Testis (tissue), 3 donors: ENCODE data around the gene ANKRD33B. TPM values are rescaled to one million over a fixed set of nuclear protein-coding genes. Genes with fewer than 3 reads are reported as not detected.

ENCODE experiments used
- DNase-seq: peaks from one replicate; pipeline ENCODE4 v3.0.0-alpha.2; 2019
- H3K27ac ChIP-seq, 2 donors: fragments of 200-600 bp; sonication (generic); one replicate each; pipeline ENCODE4 v1.5.1; 2019
- H3K27me3 ChIP-seq: fragments of 200-600 bp; sonication (generic); one replicate; pipeline ENCODE4 v1.5.1; 2019
- H3K36me3 ChIP-seq: fragments of 200-600 bp; sonication (generic); one replicate; pipeline ENCODE4 v1.5.1; 2017; ENCODE audit warnings: low read depth; ENCODE audit errors: missing control alignments
- H3K4me1 ChIP-seq: fragments of 200-600 bp; sonication (generic); one replicate; pipeline ENCODE4 v1.5.1; 2019
- H3K4me3 ChIP-seq, 2 donors: fragments of 200-600 bp; sonication (generic); one replicate each; pipeline ENCODE4 v1.5.1; 2017 to 2019
- H3K9me3 ChIP-seq: fragments of 200-600 bp; sonication (generic); one replicate; pipeline ENCODE4 v1.5.1; 2017
- POLR2A ChIP-seq: fragments of 450-650 bp; IDR thresholded peaks from one replicate; pipeline ENCODE4 v1.6.1; 2017; ENCODE audit warnings: antibody characterized with exemption, mild to moderate bottlenecking, moderate library complexity
- WGBS, 2 donors: methylation state at CpG; one replicate each; pipeline ENCODE4 v1.1.5; 2018; 5-methylcytosine and 5-hydroxymethylcytosine counted together
- intact Hi-C: fragments of 100-400 bp; cut with DNase I; formaldehyde crosslinking; loops from one replicate; pipeline ENCODE4 v1.15.1; 2023; ENCODE audit warnings: low total_unique reads
- polyA plus RNA-seq: library from polyadenylated mRNA; stranded (reverse); fragments of 350-450 nt; fragmentation: Illumina TruSeq; extraction: RNeasy Lipid Tissue Mini Kit (QIAGEN cat#74804); gene quantifications from one replicate; pipeline ENCODE4 v1.2.3, GENCODE V29; 2014; ENCODE audit warnings: low read depth, low replicate concordance; ENCODE audit not compliant: insufficient read depth
- total RNA-seq, 2 donors: library from RNA; depleted of rRNA; stranded (reverse); fragments of >200 nt; gene quantifications; one replicate each; pipeline ENCODE4 v1.2.3, GENCODE V29; 2016
- TF ChIP-seq, protein P1 (sequence below), 3 experiments: fragments of 450-650 bp in 2 of 3; fragments of 200-600 bp in 1 of 3; sonication (generic) in 1 of 3; IDR thresholded peaks; one replicate each; pipeline ENCODE4 v1.5.1; 2016 to 2019; ENCODE audit warnings: antibody characterized with exemption in 3 of 3, mild to moderate bottlenecking in 2 of 3, moderate library complexity in 1 of 3

ANKRD33B gene
- total and polyA plus RNA-seq, 3 donors from 2014 or later = 3.7 to 5.8 (median 5.6) TPM

DNA sequence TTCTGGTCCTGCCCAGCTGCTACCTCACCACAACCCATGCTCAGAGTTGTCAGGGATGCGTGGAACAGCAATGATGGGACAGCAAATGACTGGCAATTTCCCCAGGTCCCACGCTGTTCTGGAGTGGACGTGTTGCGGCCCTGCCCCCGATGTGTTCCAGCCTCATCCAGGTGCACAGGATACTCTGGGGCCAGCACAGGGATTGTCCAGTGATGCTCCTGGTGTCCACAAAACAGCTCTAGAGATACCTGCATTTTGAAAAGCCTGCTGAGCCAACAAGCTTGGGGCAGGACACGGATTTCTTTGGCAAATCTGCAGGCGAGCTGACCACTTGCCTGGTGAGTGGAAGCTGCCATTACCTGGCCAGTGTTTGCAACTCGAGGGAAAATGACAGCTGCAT lies 88.7 kb downstream of the ANKRD33B start:
- Histone ChIP-seq H3K4me1 (no peaks in the 10 kb centered on the region), H3K27ac (no peak overlapping the region), H3K9me3 (no peaks in the 10 kb centered on the region), H3K36me3 (no peaks in the 10 kb centered on the region), H3K4me3 (no peak overlapping the region), H3K27me3 (no peaks in the 10 kb centered on the region)
- 81 to 83% methylated on average over 8 of the region's 8 CpGs for WGBS, 2 donors
- TF ChIP-seq, protein P1, sequence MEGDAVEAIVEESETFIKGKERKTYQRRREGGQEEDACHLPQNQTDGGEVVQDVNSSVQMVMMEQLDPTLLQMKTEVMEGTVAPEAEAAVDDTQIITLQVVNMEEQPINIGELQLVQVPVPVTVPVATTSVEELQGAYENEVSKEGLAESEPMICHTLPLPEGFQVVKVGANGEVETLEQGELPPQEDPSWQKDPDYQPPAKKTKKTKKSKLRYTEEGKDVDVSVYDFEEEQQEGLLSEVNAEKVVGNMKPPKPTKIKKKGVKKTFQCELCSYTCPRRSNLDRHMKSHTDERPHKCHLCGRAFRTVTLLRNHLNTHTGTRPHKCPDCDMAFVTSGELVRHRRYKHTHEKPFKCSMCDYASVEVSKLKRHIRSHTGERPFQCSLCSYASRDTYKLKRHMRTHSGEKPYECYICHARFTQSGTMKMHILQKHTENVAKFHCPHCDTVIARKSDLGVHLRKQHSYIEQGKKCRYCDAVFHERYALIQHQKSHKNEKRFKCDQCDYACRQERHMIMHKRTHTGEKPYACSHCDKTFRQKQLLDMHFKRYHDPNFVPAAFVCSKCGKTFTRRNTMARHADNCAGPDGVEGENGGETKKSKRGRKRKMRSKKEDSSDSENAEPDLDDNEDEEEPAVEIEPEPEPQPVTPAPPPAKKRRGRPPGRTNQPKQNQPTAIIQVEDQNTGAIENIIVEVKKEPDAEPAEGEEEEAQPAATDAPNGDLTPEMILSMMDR (IDR thresholded peaks at IDR 0.05) = no peak
- TF ChIP-seq POLR2A = no peak
- DNase-seq = no peak
- intact Hi-C loops = no loop called here

DNA sequence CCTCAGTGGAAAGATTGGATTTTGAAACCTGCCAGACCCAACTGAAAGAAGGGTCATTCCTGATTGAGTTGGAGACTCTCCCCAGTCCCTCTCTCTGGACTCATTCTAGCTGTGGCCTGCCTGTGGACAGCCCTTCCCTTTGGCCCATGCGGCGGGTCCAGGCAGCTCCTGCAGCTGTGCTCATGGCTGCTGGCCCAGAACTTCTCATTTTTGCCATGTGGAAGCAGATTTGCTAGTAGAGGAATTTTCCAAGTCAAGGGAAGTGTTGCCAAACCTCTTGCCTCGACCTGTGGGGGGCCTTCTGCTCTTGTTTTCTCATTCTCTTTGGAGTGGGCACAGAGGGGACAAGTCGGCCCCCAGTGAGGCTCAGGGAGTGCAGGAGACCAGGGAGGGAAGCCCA lies 89.2 kb downstream of the ANKRD33B start:
- H3K27me3 ChIP-seq = no peaks in the 10 kb centered on the region
- no peak for TF ChIP-seq POLR2A
- TF ChIP-seq, protein P1 (IDR thresholded peaks at IDR 0.05) = no peak
- no peaks in the 10 kb centered on the region for H3K9me3 ChIP-seq
- WGBS, 2 donors = 46 to 56% methylated on average over 2 to 4 of the region's 4 CpGs
- H3K27ac ChIP-seq = no peak overlapping the region
- intact Hi-C loops = no loop called here
- no peaks in the 10 kb centered on the region for H3K36me3 ChIP-seq
- no peak overlapping the region for H3K4me3 ChIP-seq
- H3K4me1 ChIP-seq = no peaks in the 10 kb centered on the region
- DNase-seq = peak; percentile 29

DNA sequence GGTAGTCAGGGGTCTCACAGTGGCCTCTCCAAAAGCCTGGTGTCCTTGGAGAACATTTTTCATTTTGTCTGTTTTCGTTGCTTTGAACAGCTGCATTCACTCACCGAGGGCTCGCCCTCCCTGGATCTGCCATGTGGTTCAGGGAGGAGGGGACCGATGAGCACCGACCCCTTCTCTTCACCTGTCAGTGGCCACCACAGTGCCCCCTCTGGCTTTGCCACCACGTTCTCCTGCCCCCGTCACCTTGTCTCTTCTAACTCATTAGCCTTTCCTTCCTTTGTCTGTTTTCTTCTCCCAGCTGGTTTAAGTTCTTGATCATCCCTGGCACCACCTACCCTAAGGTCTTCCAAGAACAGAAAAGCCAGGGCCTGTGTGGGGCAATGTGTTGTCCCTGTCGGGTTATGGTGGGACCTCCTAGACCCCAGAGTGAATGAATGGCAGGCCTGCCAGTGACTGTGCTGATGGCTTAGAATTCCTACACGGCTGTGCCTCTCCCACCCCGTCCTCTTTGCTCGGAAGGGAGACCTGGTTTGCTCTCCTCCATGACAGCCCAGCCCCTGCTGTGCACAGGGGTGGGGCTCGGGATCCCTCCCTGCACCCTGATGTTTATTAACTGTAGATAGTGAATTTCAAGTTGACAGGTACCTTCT lies 90.0 kb downstream of the ANKRD33B start:
- no peaks in the 10 kb centered on the region for H3K27me3 ChIP-seq
- no peak overlapping the region for H3K27ac ChIP-seq
- no peak for DNase-seq
- WGBS, 2 donors = 79 to 81% methylated on average over 12 of the region's 12 CpGs
- no peaks in the 10 kb centered on the region for H3K9me3 ChIP-seq
- intact Hi-C loops = no loop called here
- TF ChIP-seq, protein P1 (IDR thresholded peaks at IDR 0.05) = no peak
- TF ChIP-seq POLR2A = no peak
- no peaks in the 10 kb centered on the region for H3K4me1 ChIP-seq
- no peak overlapping the region for H3K4me3 ChIP-seq
- H3K36me3 ChIP-seq = no peaks in the 10 kb centered on the region

DNA sequence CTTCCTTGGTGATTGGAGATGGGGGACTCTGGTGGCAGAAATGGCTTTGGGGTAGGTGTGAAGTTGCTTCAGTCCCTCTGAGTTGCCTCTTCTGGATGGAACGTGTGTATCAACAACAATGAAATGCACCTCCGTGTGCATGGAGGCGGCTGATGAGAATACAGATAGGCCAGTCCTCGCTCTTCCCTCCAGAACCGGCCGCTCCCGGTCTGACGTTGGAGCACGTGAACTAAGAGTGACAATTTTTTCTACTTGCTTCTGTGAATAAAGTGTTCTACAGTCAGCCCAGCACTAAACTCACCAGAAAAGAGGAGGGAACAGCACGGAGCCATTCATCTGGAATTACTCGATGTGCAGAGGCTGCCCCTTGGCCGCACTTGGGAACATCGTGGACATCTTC lies 90.7 kb downstream of the ANKRD33B start:
- Histone ChIP-seq H3K4me1 (no peaks in the 10 kb centered on the region), H3K9me3 (no peaks in the 10 kb centered on the region), H3K4me3 (no peak overlapping the region), H3K27me3 (no peaks in the 10 kb centered on the region), H3K36me3 (no peaks in the 10 kb centered on the region), H3K27ac (no peak overlapping the region)
- intact Hi-C loops = no loop called here
- no peak for DNase-seq
- TF ChIP-seq, protein P1 (IDR thresholded peaks at IDR 0.05) = no peak
- no peak for TF ChIP-seq POLR2A
- 86 to 90% methylated on average over 13 of the region's 13 CpGs for WGBS, 2 donors
